Effector memory CD4-positive, alpha-beta T cell (primary cell): Measurements from ENCODE around the gene TMOD4.
"Not testable (repeated sequence)": the region's sequence is repeated elsewhere in the genome, so short reads cannot be mapped to it uniquely, and the experiment has no call there.

Source experiments
- DNase-seq, 3 donors: peaks; one replicate each; pipeline ENCODE4 v3.0.0-alpha.2; 2020
- H3K27ac ChIP-seq: 2 replicates; pipeline ENCODE4 v1.7.0; 2013; ENCODE audit warnings: mild to moderate bottlenecking, low read length, moderate library complexity; ENCODE audit not compliant: insufficient read depth, poor library complexity, severe bottlenecking
- H3K27me3 ChIP-seq: replicated peaks from 2 replicates; pipeline ENCODE4 v1.7.0; 2013; ENCODE audit warnings: mild to moderate bottlenecking, low read length; ENCODE audit not compliant: insufficient read depth, control insufficient read depth, poor library complexity, severe bottlenecking
- H3K36me3 ChIP-seq: 2 replicates; pipeline ENCODE4 v1.7.0; 2013; ENCODE audit warnings: mild to moderate bottlenecking, low read length, moderate library complexity; ENCODE audit not compliant: control insufficient read depth, insufficient read depth
- H3K4me1 ChIP-seq: 2 replicates; pipeline ENCODE4 v1.7.0; 2013; ENCODE audit warnings: low read length, mild to moderate bottlenecking; ENCODE audit not compliant: control insufficient read depth, insufficient read depth, poor library complexity, severe bottlenecking
- H3K4me3 ChIP-seq: 2 replicates; pipeline ENCODE4 v1.7.0; 2013; ENCODE audit warnings: low read length, low read depth, mild to moderate bottlenecking; ENCODE audit not compliant: insufficient read depth, poor library complexity, severe bottlenecking
- H3K9me3 ChIP-seq: 2 replicates; pipeline ENCODE4 v1.7.0; 2013; ENCODE audit warnings: mild to moderate bottlenecking, low read length, moderate library complexity; ENCODE audit not compliant: control insufficient read depth
- total RNA-seq, 3 donors: gene quantifications; one replicate each; lab custom pipeline; 2026; lab: John Stamatoyannopoulos, UW

The TMOD4 gene
- total RNA-seq = 0.96 to 2.1 (median 1.0) reads per million in 3 donors

DNA sequence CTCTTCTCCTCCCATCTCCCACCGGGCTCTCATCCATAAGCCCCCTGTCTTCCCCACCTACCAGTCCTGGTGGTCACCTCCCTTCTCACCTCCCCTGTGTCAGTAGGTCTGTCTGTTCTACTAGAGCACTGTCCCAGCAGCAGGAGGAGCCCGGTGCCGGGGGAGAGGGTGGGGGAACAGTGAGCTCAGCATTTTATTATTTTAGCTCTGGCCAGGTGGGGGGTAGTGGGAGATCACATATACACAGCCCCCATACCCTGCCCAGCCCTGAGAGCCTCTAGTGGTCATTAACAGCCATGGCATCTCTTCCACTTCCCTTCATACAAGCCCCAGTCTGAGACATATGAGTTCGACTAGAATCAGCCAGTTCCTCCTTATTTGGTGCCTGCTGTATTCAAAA, at the start of gene TMOD4:
Gene TMOD4, minus strand, starts transcription at position 119 of the 400 bp plus-strand sequence. CDS start 1,106 bp downstream, outside the sequence.
- DNase-seq = no peak
- Histone ChIP-seq H3K4me1 (no peaks in the 10 kb centered on the region), H3K36me3 (peaks cover 56% of the 10 kb centered on the region), H3K27me3 (no peaks in the 10 kb centered on the region), H3K9me3 (no peaks in the 10 kb centered on the region), H3K27ac (no peak within 1 kb of the TSS), H3K4me3 (no peak within 1 kb of the TSS)

DNA sequence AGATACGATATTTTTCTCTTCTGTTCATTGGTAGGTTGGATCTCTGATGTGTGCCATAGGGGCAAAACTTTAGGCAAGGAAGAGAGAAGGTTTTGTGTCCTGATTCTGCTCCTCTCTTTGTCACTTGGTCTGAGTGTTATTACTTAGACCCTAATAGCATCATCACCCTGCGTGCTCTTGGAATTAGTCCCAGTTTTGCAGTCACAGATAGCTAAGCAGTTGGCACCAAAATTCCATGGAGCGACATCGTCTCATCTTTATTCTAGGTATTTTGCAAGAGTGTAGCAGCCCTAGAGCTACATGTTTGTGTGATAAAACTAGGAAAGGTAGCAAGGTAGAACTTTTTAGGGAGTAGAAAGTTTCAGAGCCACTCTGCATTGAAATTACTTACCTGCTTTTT, 46.3 kb upstream of the TMOD4 start:
- Histone ChIP-seq H3K4me3 (no peak overlapping the region), H3K27me3 (no peaks in the 10 kb centered on the region), H3K4me1 (no peaks in the 10 kb centered on the region), H3K36me3 (peaks cover 14% of the 10 kb centered on the region), H3K27ac (no peak overlapping the region), H3K9me3 (no peaks in the 10 kb centered on the region)
- DNase-seq = no peak

DNA sequence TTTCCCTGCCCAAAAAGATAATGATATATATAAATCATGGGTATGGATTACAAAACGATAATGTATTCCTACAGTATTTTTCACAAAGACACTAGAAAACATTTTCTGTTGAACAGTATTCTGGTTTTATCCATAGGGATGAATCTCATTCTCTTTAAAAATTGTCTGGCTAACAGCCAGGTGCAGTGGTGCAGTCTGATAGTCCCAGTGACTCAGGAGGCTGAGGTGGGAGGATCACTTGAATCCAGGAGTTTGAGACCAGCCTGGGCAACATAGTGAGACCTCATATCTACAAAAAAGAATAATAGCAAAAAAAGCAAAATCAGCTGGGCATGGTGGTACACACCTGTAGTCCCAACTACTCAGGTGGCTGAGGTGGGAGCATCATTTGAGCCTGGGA, 45.8 kb upstream of the TMOD4 start:
- Histone ChIP-seq H3K9me3 (no peaks in the 10 kb centered on the region), H3K4me3 (no peak overlapping the region), H3K36me3 (peaks cover 13% of the 10 kb centered on the region), H3K27ac (no peak overlapping the region), H3K4me1 (no peaks in the 10 kb centered on the region), H3K27me3 (no peaks in the 10 kb centered on the region)
- no peak for DNase-seq

DNA sequence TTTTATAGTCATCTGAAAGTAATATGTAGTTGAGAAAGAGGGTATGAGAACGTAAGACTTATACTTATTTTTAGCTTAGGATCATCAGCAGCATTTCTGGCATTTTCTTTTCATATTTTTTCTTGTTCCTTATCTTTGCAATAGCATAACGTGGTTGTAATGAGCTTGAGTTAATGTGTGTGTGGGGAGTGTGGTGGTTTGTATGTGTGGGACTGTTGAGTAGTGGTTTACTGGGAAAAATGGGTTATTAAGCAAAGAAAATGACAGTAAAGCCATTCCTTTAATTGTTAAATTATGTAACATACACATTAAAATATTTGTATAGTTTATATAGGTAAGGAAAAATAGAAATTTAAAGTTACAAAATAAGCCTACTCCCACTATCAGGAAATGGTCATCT, 37.8 kb upstream of the TMOD4 start:
- H3K27ac ChIP-seq = no peak overlapping the region
- H3K36me3 ChIP-seq = no peaks in the 10 kb centered on the region
- no peaks in the 10 kb centered on the region for H3K4me1 ChIP-seq
- no peak for DNase-seq
- no peaks in the 10 kb centered on the region for H3K9me3 ChIP-seq
- no peaks in the 10 kb centered on the region for H3K27me3 ChIP-seq
- no peak overlapping the region for H3K4me3 ChIP-seq

DNA sequence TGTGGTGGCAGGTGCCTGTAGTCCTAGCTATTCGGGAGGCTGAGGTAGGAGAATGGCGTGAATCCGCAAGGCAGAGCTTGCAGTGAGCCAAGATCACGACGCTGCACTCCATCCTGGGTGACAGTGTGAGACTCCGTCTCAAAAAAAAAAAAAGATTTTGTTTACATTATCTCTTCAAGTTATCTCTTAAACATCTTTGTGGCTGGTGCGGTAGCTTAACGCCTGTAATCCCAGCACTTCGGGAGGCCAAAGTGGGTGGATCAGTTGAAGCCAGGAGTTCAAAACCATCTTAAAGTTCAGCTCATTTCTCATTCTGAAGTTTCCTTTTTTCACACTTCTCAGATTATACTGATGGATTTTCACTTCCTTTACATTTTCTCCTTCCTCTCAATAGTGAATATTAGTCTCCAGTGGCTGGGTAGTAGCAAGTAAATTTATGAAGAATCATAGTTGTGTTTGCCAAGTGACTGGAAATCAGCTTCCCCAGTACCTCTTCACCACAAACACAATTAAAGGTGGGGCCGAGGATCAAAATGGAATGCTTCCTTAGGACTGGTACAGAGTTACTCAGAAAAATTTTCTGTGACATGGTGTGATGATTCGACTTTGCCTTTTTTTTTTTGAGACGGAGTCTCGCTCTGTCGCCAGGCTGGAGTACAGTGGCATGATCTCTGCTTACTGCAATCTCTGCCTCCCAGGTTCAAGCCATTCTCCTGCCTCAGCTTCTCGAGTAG, 36.4 kb upstream of the TMOD4 start:
- H3K4me3 ChIP-seq = no peak overlapping the region
- H3K9me3 ChIP-seq = no peaks in the 10 kb centered on the region
- H3K4me1 ChIP-seq = no peaks in the 10 kb centered on the region
- DNase-seq = no peak
- peaks cover 7% of the 10 kb centered on the region for H3K36me3 ChIP-seq
- no peaks in the 10 kb centered on the region for H3K27me3 ChIP-seq
- no peak overlapping the region for H3K27ac ChIP-seq

DNA sequence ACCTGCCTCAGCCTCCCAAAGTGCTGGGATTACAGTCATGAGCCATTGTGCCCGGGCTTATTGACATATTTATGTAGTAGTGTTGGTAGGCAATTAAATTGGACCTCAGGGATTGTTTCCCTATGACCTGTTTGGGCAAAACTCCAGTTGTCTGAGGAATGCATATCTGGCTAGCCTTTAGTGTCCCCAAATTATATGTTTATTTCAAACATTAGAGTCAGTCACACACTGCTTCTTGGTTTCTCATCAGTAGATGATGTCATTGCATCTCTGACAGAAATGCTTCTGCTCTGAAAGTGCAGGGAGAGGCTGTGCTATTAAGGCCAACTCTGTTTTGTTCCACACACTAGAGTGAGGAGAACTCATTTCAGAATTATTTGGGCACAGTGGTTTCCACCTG, 35.0 kb upstream of the TMOD4 start:
- Histone ChIP-seq H3K9me3 (no peaks in the 10 kb centered on the region), H3K4me3 (no peak overlapping the region), H3K36me3 (peaks cover 12% of the 10 kb centered on the region), H3K27me3 (no peaks in the 10 kb centered on the region), H3K27ac (no peak overlapping the region), H3K4me1 (no peaks in the 10 kb centered on the region)
- no peak for DNase-seq

DNA sequence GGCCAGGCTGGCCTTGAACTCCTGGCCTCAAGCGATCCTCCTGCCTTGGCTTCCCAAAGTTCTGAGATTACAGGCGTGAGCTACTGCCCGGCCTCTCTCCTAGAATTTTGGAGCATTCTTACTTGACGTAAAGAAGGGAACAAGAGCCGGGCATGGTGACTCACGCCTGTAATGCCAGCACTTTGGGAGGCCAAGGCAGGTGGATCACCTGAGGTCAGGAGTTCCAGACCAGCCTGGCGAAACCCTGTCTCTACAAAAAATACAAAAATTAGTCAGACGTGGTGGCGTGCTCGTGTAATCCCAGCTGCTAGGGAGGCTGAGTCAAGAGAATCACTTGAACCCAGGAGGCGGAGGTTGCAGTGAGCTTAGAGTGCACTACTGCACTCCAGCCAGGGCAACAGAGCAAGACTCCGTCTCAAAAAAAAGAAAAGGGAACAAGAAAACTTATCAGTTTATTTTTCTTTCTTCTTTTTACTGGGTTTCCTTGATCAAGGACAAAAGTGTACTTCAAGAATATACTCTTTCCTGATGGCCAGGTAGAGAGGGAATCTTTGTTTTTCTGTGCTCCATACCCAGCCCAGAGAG, 29.7 kb upstream of the TMOD4 start:
- H3K27ac ChIP-seq, H3K9me3 ChIP-seq, H3K27me3 ChIP-seq, H3K4me1 ChIP-seq, H3K4me3 ChIP-seq, DNase-seq: not testable (repeated sequence)
- H3K36me3 ChIP-seq = peaks cover 12% of the 10 kb centered on the region

DNA sequence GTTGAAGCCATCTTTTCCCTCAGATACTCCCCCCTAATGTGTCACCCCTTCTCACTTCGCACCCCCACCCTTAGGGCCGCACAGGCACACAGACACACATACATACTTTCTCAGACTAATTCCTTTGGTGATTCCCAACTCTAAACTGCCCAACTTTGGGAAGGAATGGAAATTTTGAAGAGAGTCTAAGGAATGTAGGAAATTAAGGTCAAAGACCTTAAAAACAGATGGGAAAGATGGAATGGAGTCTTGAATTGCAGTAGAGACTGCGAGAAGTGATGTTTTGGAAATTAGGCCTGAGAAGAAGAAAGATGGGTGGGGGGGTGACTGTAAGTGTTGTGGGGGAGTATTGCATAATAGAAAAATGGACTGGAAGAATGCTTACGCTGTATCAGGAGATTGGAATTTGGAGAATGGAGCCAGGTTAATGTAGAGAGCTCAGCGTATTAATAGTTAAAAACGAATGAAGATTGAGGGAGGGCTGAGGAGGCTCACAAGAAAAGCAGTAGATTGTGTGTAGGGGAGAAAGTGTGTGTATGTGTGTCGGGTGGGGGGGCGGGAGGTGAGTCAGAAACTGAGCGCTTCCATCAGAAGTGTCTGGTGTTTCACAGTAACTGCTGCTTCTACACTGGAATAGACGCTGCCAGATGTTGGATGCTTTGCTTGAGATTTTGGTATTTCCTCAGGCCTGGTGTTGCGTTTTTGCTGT, 24.2 kb upstream of the TMOD4 start:
- H3K27ac ChIP-seq = peak overlapping the region; percentile 83
- no peaks in the 10 kb centered on the region for H3K27me3 ChIP-seq
- no peaks in the 10 kb centered on the region for H3K9me3 ChIP-seq
- H3K36me3 ChIP-seq = no peaks in the 10 kb centered on the region
- H3K4me1 ChIP-seq = peaks cover 12% of the 10 kb centered on the region
- H3K4me3 ChIP-seq = peak overlapping the region; percentile 90
- DNase-seq = no peak

DNA sequence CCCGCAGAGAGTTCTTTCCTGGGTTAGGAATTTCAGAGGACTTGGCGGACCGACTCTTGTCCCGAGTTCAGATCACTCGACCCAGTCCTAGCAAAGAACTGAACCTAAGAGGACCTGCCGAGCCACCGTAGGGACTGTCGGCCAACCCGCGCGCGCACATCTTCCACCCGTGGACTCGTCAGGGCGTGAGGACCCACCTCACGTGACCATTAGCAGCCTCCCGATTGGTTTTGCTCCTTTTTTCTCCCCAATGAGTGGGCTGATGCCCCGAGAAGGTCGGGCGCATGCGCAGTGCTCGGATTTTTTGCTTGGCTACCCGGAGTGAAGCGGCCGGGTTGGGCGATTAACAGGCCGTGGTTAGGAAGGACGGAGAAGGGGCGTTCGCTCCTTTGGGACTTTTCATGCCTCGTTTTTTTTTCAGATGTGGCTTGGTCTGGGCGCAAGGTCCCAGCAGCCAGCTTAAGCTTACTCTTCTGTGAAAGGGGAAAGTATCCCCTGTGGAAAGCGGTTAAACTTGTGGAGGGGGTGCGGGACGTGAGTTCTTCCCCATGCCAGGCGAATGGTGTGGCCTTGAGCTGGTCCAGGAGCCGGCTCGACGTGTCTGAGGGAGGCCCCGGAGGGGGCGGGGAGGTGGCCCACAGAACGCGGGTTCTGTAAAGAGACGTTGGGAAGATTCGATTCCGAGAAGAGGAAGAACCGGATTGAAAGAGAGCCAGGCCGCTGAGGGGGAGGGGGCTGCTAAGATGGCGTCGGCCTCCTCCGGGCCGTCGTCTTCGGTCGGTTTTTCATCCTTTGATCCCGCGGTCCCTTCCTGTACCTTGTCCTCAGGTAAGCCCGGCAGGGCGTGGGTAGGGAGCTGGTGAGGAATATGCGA, 22.7 kb upstream of the TMOD4 start, which contains the start of gene PIP5K1A:
Gene PIP5K1A, plus strand, starts transcription at position 299 of the 874 bp plus-strand sequence. Its CDS starts 445 bp downstream, at position 744.
- DNase-seq = peak; percentile 96 to 99 (median 99)
- Histone ChIP-seq H3K27me3 (no peaks in the 10 kb centered on the region), H3K27ac (peak within 1 kb of the TSS; percentile 83), H3K9me3 (no peaks in the 10 kb centered on the region), H3K4me1 (peaks cover 12% of the 10 kb centered on the region), H3K4me3 (peak within 1 kb of the TSS; percentile 90), H3K36me3 (no peaks in the 10 kb centered on the region)
